ENCODE results near the gene YARS1.

DNA sequence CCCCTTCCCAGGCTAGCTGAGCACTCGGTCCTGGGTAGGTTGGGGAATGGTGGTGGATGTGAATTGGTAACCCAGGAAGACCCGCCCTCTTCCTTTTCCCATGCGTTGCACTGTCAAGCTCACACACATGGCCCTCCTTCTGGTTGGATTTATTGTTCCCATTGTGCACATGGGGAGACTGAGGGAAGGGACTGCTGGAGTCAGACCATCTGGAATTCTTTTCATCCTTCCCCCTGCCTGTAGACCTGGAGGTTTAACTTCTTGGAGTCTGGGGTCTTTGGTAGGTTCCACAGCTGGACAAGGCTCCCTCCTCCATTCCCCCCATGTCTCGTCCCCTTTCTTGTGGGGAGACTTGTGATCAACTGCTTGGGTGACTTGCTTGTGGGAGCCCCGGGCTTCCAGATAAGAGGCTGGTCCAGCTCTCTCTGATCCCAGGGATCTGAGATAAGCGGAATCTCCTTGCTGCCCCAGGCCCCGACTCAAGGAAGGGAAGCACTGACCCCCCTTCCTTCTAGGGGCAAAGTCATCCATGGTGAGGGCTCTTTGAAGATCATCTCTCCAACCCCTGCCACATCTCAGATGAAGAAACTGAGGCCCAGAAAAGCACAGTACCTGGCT, 58.9 kb downstream of the YARS1 start:
- TF ChIP-seq POLR2AphosphoS5 (IDR thresholded peaks at IDR 0.05) (no peak), POLR2A (IDR thresholded peaks at IDR 0.05) (no peak), EP300 (IDR thresholded peaks at IDR 0.05; ENCODE audit: low read depth) (no peak)
- TF ChIP-seq, protein P1, sequence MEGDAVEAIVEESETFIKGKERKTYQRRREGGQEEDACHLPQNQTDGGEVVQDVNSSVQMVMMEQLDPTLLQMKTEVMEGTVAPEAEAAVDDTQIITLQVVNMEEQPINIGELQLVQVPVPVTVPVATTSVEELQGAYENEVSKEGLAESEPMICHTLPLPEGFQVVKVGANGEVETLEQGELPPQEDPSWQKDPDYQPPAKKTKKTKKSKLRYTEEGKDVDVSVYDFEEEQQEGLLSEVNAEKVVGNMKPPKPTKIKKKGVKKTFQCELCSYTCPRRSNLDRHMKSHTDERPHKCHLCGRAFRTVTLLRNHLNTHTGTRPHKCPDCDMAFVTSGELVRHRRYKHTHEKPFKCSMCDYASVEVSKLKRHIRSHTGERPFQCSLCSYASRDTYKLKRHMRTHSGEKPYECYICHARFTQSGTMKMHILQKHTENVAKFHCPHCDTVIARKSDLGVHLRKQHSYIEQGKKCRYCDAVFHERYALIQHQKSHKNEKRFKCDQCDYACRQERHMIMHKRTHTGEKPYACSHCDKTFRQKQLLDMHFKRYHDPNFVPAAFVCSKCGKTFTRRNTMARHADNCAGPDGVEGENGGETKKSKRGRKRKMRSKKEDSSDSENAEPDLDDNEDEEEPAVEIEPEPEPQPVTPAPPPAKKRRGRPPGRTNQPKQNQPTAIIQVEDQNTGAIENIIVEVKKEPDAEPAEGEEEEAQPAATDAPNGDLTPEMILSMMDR (IDR thresholded peaks at IDR 0.05) = no peak

Measured in transverse colon (tissue), 4 donors.